Skeletal muscle tissue (tissue), 4 donors: Measurements from ENCODE around the gene ELMO1. TPM values are rescaled to one million over a fixed set of nuclear protein-coding genes. Genes with fewer than 3 reads are reported as not detected.

ENCODE experiments used
- H3K27ac ChIP-seq: one replicate; pipeline ENCODE4 v1.7.0; 2013; ENCODE audit warnings: mild to moderate bottlenecking, low read depth, low read length, inconsistent platforms
- H3K27me3 ChIP-seq, 3 donors: one replicate each; pipeline ENCODE4 v1.7.0; 2013; ENCODE audit warnings: low read length in 3 of 3; ENCODE audit not compliant: control insufficient read depth in 3 of 3, insufficient read depth in 3 of 3
- H3K36me3 ChIP-seq, 3 donors: one replicate each; pipeline ENCODE4 v1.7.0; 2013; ENCODE audit warnings: low read length in 3 of 3; ENCODE audit not compliant: control insufficient read depth in 3 of 3, insufficient read depth in 3 of 3
- H3K4me1 ChIP-seq, 3 donors: one replicate each; pipeline ENCODE4 v1.7.0; 2013; ENCODE audit warnings: low read length in 3 of 3, mild to moderate bottlenecking in 3 of 3; ENCODE audit not compliant: control insufficient read depth in 3 of 3, insufficient read depth in 3 of 3
- H3K4me3 ChIP-seq, 3 donors: one replicate each; pipeline ENCODE4 v1.7.0; 2013; ENCODE audit warnings: low read length in 3 of 3
- H3K9ac ChIP-seq, 3 donors: one replicate each; pipeline ENCODE4 v1.7.0; 2013; ENCODE audit warnings: low read length in 3 of 3, mild to moderate bottlenecking in 3 of 3, moderate library complexity in 2 of 3, low read depth in 1 of 3
- H3K9me3 ChIP-seq, 3 donors: one replicate each; pipeline ENCODE4 v1.7.0; 2013; ENCODE audit warnings: low read length in 3 of 3; ENCODE audit not compliant: control insufficient read depth in 3 of 3
- total RNA-seq: library from RNA; depleted of rRNA; stranded (reverse); fragments of >200 nt; gene quantifications from one replicate; pipeline ENCODE4 v1.2.3, GENCODE V29; 2014
- donor health status: Osteomylitis.

Gene ELMO1
- total RNA-seq, 1 donor from 2014 or later, result 52.7 TPM

GRCh38 chr7:37180828-37181549, 267.7 kb downstream of the ELMO1 start:
- Histone ChIP-seq H3K9me3 (no peaks in the 10 kb centered on the region), H3K4me3 (no peak overlapping the region), H3K27me3 (no peaks in the 10 kb centered on the region), H3K9ac (no peak overlapping the region), H3K36me3 (no peaks in the 10 kb centered on the region), H3K4me1 (peaks cover 0 to 2% (median 0%) of the 10 kb centered on the region in 3 donors), H3K27ac (no peak overlapping the region)

- Histone ChIP-seq H3K4me1 (no peaks in the 10 kb centered on the region), H3K4me3 (no peak overlapping the region), H3K27ac (no peak overlapping the region), H3K9me3 (no peaks in the 10 kb centered on the region), H3K27me3 (no peaks in the 10 kb centered on the region), H3K9ac (no peak overlapping the region), H3K36me3 (peaks cover 0 to 2% (median 0%) of the 10 kb centered on the region in 3 donors)
Measured at GRCh38 chr7:37176079-37176478, 272.6 kb downstream of the ELMO1 start.

GRCh38 chr7:37174460-37174859, 274.2 kb downstream of the ELMO1 start:
- no peaks in the 10 kb centered on the region for H3K27me3 ChIP-seq
- H3K9ac ChIP-seq, result no peak overlapping the region
- no peak overlapping the region for H3K4me3 ChIP-seq
- peaks cover 0 to 2% (median 0%) of the 10 kb centered on the region in 3 donors for H3K36me3 ChIP-seq
- no peaks in the 10 kb centered on the region for H3K4me1 ChIP-seq
- no peak overlapping the region for H3K27ac ChIP-seq
- H3K9me3 ChIP-seq, result no peaks in the 10 kb centered on the region

GRCh38 chr7:37173670-37174069, 275.0 kb downstream of the ELMO1 start:
- Histone ChIP-seq H3K4me3 (no peak overlapping the region), H3K27ac (no peak overlapping the region), H3K27me3 (no peaks in the 10 kb centered on the region), H3K9ac (no peak overlapping the region), H3K36me3 (peaks cover 0 to 2% (median 0%) of the 10 kb centered on the region in 3 donors), H3K9me3 (no peaks in the 10 kb centered on the region), H3K4me1 (no peaks in the 10 kb centered on the region)

GRCh38 chr7:37162106-37162505, 286.6 kb downstream of the ELMO1 start:
- no peaks in the 10 kb centered on the region for H3K36me3 ChIP-seq
- H3K9me3 ChIP-seq, result no peaks in the 10 kb centered on the region
- no peak overlapping the region for H3K4me3 ChIP-seq
- no peaks in the 10 kb centered on the region for H3K27me3 ChIP-seq
- H3K9ac ChIP-seq, result no peak overlapping the region
- H3K27ac ChIP-seq, result no peak overlapping the region
- H3K4me1 ChIP-seq, result no peaks in the 10 kb centered on the region

- H3K4me1 ChIP-seq, result no peaks in the 10 kb centered on the region
- no peaks in the 10 kb centered on the region for H3K36me3 ChIP-seq
- H3K27me3 ChIP-seq, result no peaks in the 10 kb centered on the region
- H3K27ac ChIP-seq, result no peak overlapping the region
- H3K4me3 ChIP-seq, result no peak overlapping the region
- H3K9ac ChIP-seq, result no peak overlapping the region
- no peaks in the 10 kb centered on the region for H3K9me3 ChIP-seq
Measured at GRCh38 chr7:37160656-37161055, 288.0 kb downstream of the ELMO1 start.

GRCh38 chr7:37153376-37153775, 295.3 kb downstream of the ELMO1 start:
- H3K27ac ChIP-seq, result no peak overlapping the region
- no peak overlapping the region for H3K9ac ChIP-seq
- H3K27me3 ChIP-seq, result no peaks in the 10 kb centered on the region
- no peak overlapping the region for H3K4me3 ChIP-seq
- no peaks in the 10 kb centered on the region for H3K4me1 ChIP-seq
- H3K36me3 ChIP-seq, result no peaks in the 10 kb centered on the region
- no peaks in the 10 kb centered on the region for H3K9me3 ChIP-seq

GRCh38 chr7:37151741-37152413, 296.8 kb downstream of the ELMO1 start:
- no peaks in the 10 kb centered on the region for H3K4me1 ChIP-seq
- H3K36me3 ChIP-seq, result no peaks in the 10 kb centered on the region
- no peak overlapping the region for H3K4me3 ChIP-seq
- no peaks in the 10 kb centered on the region for H3K27me3 ChIP-seq
- H3K9ac ChIP-seq, result no peak overlapping the region
- H3K9me3 ChIP-seq, result no peaks in the 10 kb centered on the region
- H3K27ac ChIP-seq, result no peak overlapping the region

- H3K9ac ChIP-seq, result no peak overlapping the region
- H3K36me3 ChIP-seq, result no peaks in the 10 kb centered on the region
- H3K27me3 ChIP-seq, result no peaks in the 10 kb centered on the region
- no peaks in the 10 kb centered on the region for H3K9me3 ChIP-seq
- no peak overlapping the region for H3K4me3 ChIP-seq
- H3K4me1 ChIP-seq, result no peaks in the 10 kb centered on the region
- no peak overlapping the region for H3K27ac ChIP-seq
Measured at GRCh38 chr7:37150856-37151255, 297.8 kb downstream of the ELMO1 start.

GRCh38 chr7:37150180-37150579, 298.5 kb downstream of the ELMO1 start:
- Histone ChIP-seq H3K27ac (no peak overlapping the region), H3K4me1 (no peaks in the 10 kb centered on the region), H3K9ac (no peak overlapping the region), H3K4me3 (no peak overlapping the region), H3K27me3 (no peaks in the 10 kb centered on the region), H3K36me3 (no peaks in the 10 kb centered on the region), H3K9me3 (no peaks in the 10 kb centered on the region)
